Peyer's patch (tissue), 4 donors: ENCODE measurements around the gene C15orf61.

Source experiments
- CTCF ChIP-seq, 6 experiments: fragments of 450-650 bp in 4 of 6; fragments of 200-600 bp in 2 of 6; sonication (generic) in 1 of 6; IDR thresholded peaks; one replicate each; pipeline ENCODE4 v1.5.1; 2017 to 2019; ENCODE audit warnings: antibody characterized with exemption in 6 of 6, mild to moderate bottlenecking in 3 of 6, moderate library complexity in 1 of 6
- POLR2A ChIP-seq, 2 donors: fragments of 450-650 bp; IDR thresholded peaks; one replicate each; pipeline ENCODE4 v1.5.1; 2017; ENCODE audit warnings: antibody characterized with exemption in 2 of 2, mild to moderate bottlenecking in 2 of 2, moderate library complexity in 2 of 2

- TF ChIP-seq CTCF (IDR thresholded peaks at IDR 0.05) = no peak
- TF ChIP-seq POLR2A (IDR thresholded peaks at IDR 0.05) = no peak
These were observed 25.3 kb upstream of the C15orf61 start for GRCh38 chr15:67495585-67495984.
